Liver (tissue), 9 donors: ENCODE results near the gene STRIT1. TPM values are rescaled to one million over a fixed set of nuclear protein-coding genes. Genes with fewer than 3 reads are reported as not detected.

ENCODE experiments used
- DNase-seq: peaks from one replicate; pipeline ENCODE4 v3.0.0-alpha.2; 2017; ENCODE audit warnings: low spot score
- H3K27ac ChIP-seq, 2 donors: one replicate each; pipeline ENCODE4 v1.7.0; 2013; ENCODE audit warnings: inconsistent platforms in 2 of 2, low read length in 2 of 2, control low read depth in 1 of 2, low read depth in 1 of 2, mild to moderate bottlenecking in 1 of 2
- H3K27me3 ChIP-seq, 4 donors: one replicate each; pipeline versions ENCODE4 v1.6.1 to v1.7.0; 2013; ENCODE audit warnings: low read length in 3 of 4, inconsistent platforms in 1 of 4, mild to moderate bottlenecking in 1 of 4, moderate library complexity in 1 of 4; ENCODE audit not compliant: control insufficient read depth in 4 of 4, insufficient read depth in 4 of 4
- H3K36me3 ChIP-seq, 4 donors: one replicate each; pipeline versions ENCODE4 v1.6.1 to v1.7.0; 2013; ENCODE audit warnings: low read length in 3 of 4, mild to moderate bottlenecking in 3 of 4, low read depth in 1 of 4, moderate library complexity in 1 of 4; ENCODE audit not compliant: control insufficient read depth in 4 of 4, insufficient read depth in 3 of 4
- H3K4me1 ChIP-seq, 4 donors: one replicate each; pipeline versions ENCODE4 v1.6.1 to v1.7.0; 2013; ENCODE audit warnings: low read length in 3 of 4, mild to moderate bottlenecking in 3 of 4, moderate library complexity in 1 of 4; ENCODE audit not compliant: control insufficient read depth in 4 of 4, insufficient read depth in 4 of 4
- H3K4me3 ChIP-seq, 3 donors: one replicate each; pipeline versions ENCODE4 v1.6.1 to v1.7.0; 2013; ENCODE audit warnings: low read length in 3 of 3, control low read depth in 1 of 3, low read depth in 1 of 3, mild to moderate bottlenecking in 1 of 3
- H3K9ac ChIP-seq, 2 donors: one replicate each; pipeline ENCODE4 v1.7.0; 2013; ENCODE audit warnings: low read length in 2 of 2, mild to moderate bottlenecking in 2 of 2, moderate library complexity in 2 of 2, control low read depth in 1 of 2, low read depth in 1 of 2
- H3K9me3 ChIP-seq, 4 donors: one replicate each; pipeline versions ENCODE4 v1.6.1 to v1.7.0; 2013; ENCODE audit warnings: low read length in 3 of 4; ENCODE audit not compliant: control insufficient read depth in 4 of 4
- ATF3 ChIP-seq: IDR thresholded peaks from 2 replicates; pipeline ENCODE4 v1.6.1; 2016; ENCODE audit warnings: antibody characterized with exemption
- CTCF ChIP-seq: fragments of 150-350 bp; IDR thresholded peaks from 2 replicates; pipeline ENCODE4 v1.5.1; 2017; ENCODE audit warnings: improper control_type of control experiment, low read depth, low read length; ENCODE audit not compliant: missing input control
- EGR1 ChIP-seq, 2 donors: IDR thresholded peaks; 2 replicates each; pipeline ENCODE4 v1.6.1; 2016 to 2018; ENCODE audit warnings: antibody characterized with exemption in 2 of 2, low read depth in 2 of 2
- FOXA1 ChIP-seq: IDR thresholded peaks from 2 replicates; pipeline ENCODE4 v1.6.1; 2016; ENCODE audit warnings: antibody characterized with exemption
- FOXA2 ChIP-seq: IDR thresholded peaks from 2 replicates; pipeline ENCODE4 v1.6.1; 2016; ENCODE audit warnings: antibody characterized with exemption
- GABPA ChIP-seq, 2 donors: IDR thresholded peaks in 1 of 2; conservative IDR thresholded peaks in 1 of 2; 2 replicates each; pipeline ENCODE4 v1.6.1; 2016; ENCODE audit warnings: antibody characterized with exemption in 2 of 2, mild to moderate bottlenecking in 1 of 2, moderate library complexity in 1 of 2
- HNF4A ChIP-seq, 2 donors: conservative IDR thresholded peaks; 2 replicates each; pipeline ENCODE4 v1.6.1; 2016; ENCODE audit warnings: antibody characterized with exemption in 2 of 2, mild to moderate bottlenecking in 2 of 2
- HNF4G ChIP-seq: IDR thresholded peaks from 2 replicates; pipeline ENCODE4 v1.6.1; 2016; ENCODE audit warnings: antibody characterized with exemption
- JUND ChIP-seq, 2 donors: IDR thresholded peaks; 2 replicates each; pipeline ENCODE4 v1.6.1; 2016; ENCODE audit warnings: antibody characterized with exemption in 2 of 2
- MAX ChIP-seq: IDR thresholded peaks from 2 replicates; pipeline ENCODE4 v1.6.1; 2016; ENCODE audit warnings: antibody characterized with exemption
- NR2F2 ChIP-seq: IDR thresholded peaks from 2 replicates; pipeline ENCODE4 v1.6.1; 2016; ENCODE audit warnings: antibody characterized with exemption
- RAD21 ChIP-seq, 2 donors: IDR thresholded peaks; 2 replicates each; pipeline ENCODE4 v1.6.1; 2016; ENCODE audit warnings: antibody characterized with exemption in 2 of 2, mild to moderate bottlenecking in 2 of 2
- REST ChIP-seq: IDR thresholded peaks from 2 replicates; pipeline ENCODE4 v1.6.1; 2016; ENCODE audit warnings: antibody characterized with exemption, mild to moderate bottlenecking
- RXRA ChIP-seq, 2 donors: IDR thresholded peaks; 2 replicates each; pipeline ENCODE4 v1.6.1; 2017 to 2018; ENCODE audit warnings: antibody characterized with exemption in 2 of 2, mild to moderate bottlenecking in 1 of 2
- SP1 ChIP-seq: IDR thresholded peaks from 2 replicates; pipeline ENCODE4 v1.6.1; 2018; ENCODE audit warnings: antibody characterized with exemption, mild to moderate bottlenecking
- TAF1 ChIP-seq: conservative IDR thresholded peaks from 2 replicates; pipeline ENCODE4 v1.6.1; 2016; ENCODE audit warnings: antibody characterized with exemption, mild to moderate bottlenecking
- YY1 ChIP-seq: IDR thresholded peaks from 2 replicates; pipeline ENCODE4 v1.6.1; 2016; ENCODE audit warnings: antibody characterized with exemption, mild to moderate bottlenecking
- ZBTB33 ChIP-seq: IDR thresholded peaks from 2 replicates; pipeline ENCODE4 v1.6.1; 2016; ENCODE audit warnings: antibody characterized with exemption
- WGBS: extraction: QIAGEN DNeasy Blood & Tissue Kit; methylation state at CpG from one replicate; pipeline ENCODE4 v1.1.7; 2013; 5-methylcytosine and 5-hydroxymethylcytosine counted together
- polyA plus RNA-seq, 2 donors: library from polyadenylated mRNA; stranded (reverse) in 1 of 2; unstranded in 1 of 2; fragments of 200-250 nt in 1 of 2; fragments of >200 nt in 1 of 2; fragmentation: Nextera tagmentation in 1 of 2; extraction: Ambion mirVana in 1 of 2; gene quantifications; one replicate each; pipeline versions ENCODE4 v1.2.1 to v1.2.3, GENCODE V29; 2013 to 2015
- total RNA-seq, 2 donors: library from RNA; depleted of rRNA; stranded (reverse); fragments of >200 nt; gene quantifications; one replicate each; pipeline ENCODE4 v1.2.3, GENCODE V29; 2014
- donor health status: healthy.
- donor health status: healthy.
- donor health status: healthy.
- donor health status: healthy.
- donor health status: healthy.

Gene STRIT1
- total and polyA plus RNA-seq, 4 donors: not detected

- Histone ChIP-seq H3K4me1 (no peaks in the 10 kb centered on the region), H3K36me3 (no peaks in the 10 kb centered on the region), H3K27me3 (no peaks in the 10 kb centered on the region), H3K4me3 (no peak overlapping the region), H3K27ac (no peak overlapping the region), H3K9me3 (no peaks in the 10 kb centered on the region), H3K9ac (no peak overlapping the region)
- no peak for DNase-seq
- no peak for TF ChIP-seq EGR1 (IDR thresholded peaks at IDR 0.05; ENCODE audit: low read depth in 2 of 2)
- no peak for TF ChIP-seq HNF4G
- WGBS: 67% methylated on average over 4 of the region's 4 CpGs
Observed at GRCh38 chr3:155332716-155333115, 39.2 kb upstream of the STRIT1 start.

- no peaks in the 10 kb centered on the region for H3K9me3 ChIP-seq
- no peak overlapping the region for H3K9ac ChIP-seq
- H3K4me1 ChIP-seq: no peaks in the 10 kb centered on the region
- no peaks in the 10 kb centered on the region for H3K27me3 ChIP-seq
- no peak overlapping the region for H3K27ac ChIP-seq
- H3K4me3 ChIP-seq: no peak overlapping the region
- TF ChIP-seq RAD21 (IDR thresholded peaks at IDR 0.05) (no peak), REST (no peak), MAX (no peak), HNF4A (conservative IDR thresholded peaks at IDR 0.05) (no peak), FOXA1 (no peak), ATF3 (no peak), FOXA2 (no peak), CTCF (no peak), JUND (IDR thresholded peaks at IDR 0.05) (no peak), YY1 (no peak), TAF1 (no peak), RXRA (IDR thresholded peaks at IDR 0.05) (no peak), SP1 (no peak), ZBTB33 (no peak), HNF4G (no peak), GABPA (IDR thresholded peaks at IDR 0.05 in 1 of 2, conservative IDR thresholded peaks at IDR 0.05 in 1 of 2) (no peak), EGR1 (IDR thresholded peaks at IDR 0.05; ENCODE audit: low read depth in 2 of 2) (no peak), NR2F2 (no peak)
- H3K36me3 ChIP-seq: no peaks in the 10 kb centered on the region
- 93% methylated on average over 2 of the region's 2 CpGs for WGBS
- DNase-seq: no peak
Observed at GRCh38 chr3:155331078-155331477, 37.6 kb upstream of the STRIT1 start.
